SK-N-SH treated with all-trans-retinoic acid at 6 μM for 48 hours (cell line): ENCODE results near the gene MYCN.

Experiments
- ARNTL ChIP-seq: fragments of 450-650 bp; formaldehyde crosslinking; IDR thresholded peaks from 2 replicates; pipeline ENCODE4 v1.5.0; 2020; ENCODE audit warnings: low read depth, mild to moderate bottlenecking, moderate library complexity, borderline replicate concordance
- TSHZ2 ChIP-seq: fragments of 250-450 bp; sonication (Bioruptor Pico); IDR thresholded peaks from 2 replicates; pipeline ENCODE4 v1.5.0; 2020; ENCODE audit warnings: mild to moderate bottlenecking, moderate library complexity
- ZFP3 ChIP-seq: fragments of 250-450 bp; sonication (Bioruptor Pico); IDR thresholded peaks from 2 replicates; pipeline ENCODE4 v1.5.0; 2020; ENCODE audit warnings: mild to moderate bottlenecking, moderate library complexity

GRCh38 chr2:15901095-15901807 lies 39.1 kb upstream of the MYCN start:
- TF ChIP-seq ARNTL (CRISPR knock-in tag) = no peak
- TF ChIP-seq ZFP3 = no peak
- no peak for TF ChIP-seq TSHZ2
